Measurements from ENCODE around the gene SRSF7. TPM values are rescaled to one million over a fixed set of nuclear protein-coding genes. Genes with fewer than 3 reads are reported as not detected.
"Not testable (repeated sequence)": the region's sequence is repeated elsewhere in the genome, so short reads cannot be mapped to it uniquely, and the experiment has no call there.

Gene SRSF7
- total RNA-seq, 1 donor from 2014 or later = 248 TPM

- H3K36me3 Mint-ChIP-seq = no peaks in the 10 kb centered on the region
- no peak for DNase-seq (ENCODE audit: extremely low spot score, unreplicated experiment)
- no peaks in the 10 kb centered on the region for H3K9me3 Mint-ChIP-seq
- H3K4me3 Mint-ChIP-seq = no peak overlapping the region
- no peak overlapping the region for H3K27ac Mint-ChIP-seq
- no peak for TF ChIP-seq CTCF (conservative IDR thresholded peaks at IDR 0.05)
- H3K27me3 Mint-ChIP-seq = no peaks in the 10 kb centered on the region
- no peaks in the 10 kb centered on the region for H3K4me1 Mint-ChIP-seq (ENCODE audit: unreplicated experiment)
Measured at GRCh38 chr2:38765551-38765950, 14.4 kb upstream of the SRSF7 start.

- Mint-ChIP-seq H3K4me1 (ENCODE audit: unreplicated experiment) (no peaks in the 10 kb centered on the region), H3K27me3 (no peaks in the 10 kb centered on the region), H3K36me3 (no peaks in the 10 kb centered on the region), H3K27ac (no peak overlapping the region), H3K4me3 (no peak overlapping the region), H3K9me3 (no peaks in the 10 kb centered on the region)
- DNase-seq (ENCODE audit: extremely low spot score, unreplicated experiment) = no peak
- no peak for TF ChIP-seq CTCF (conservative IDR thresholded peaks at IDR 0.05)
Measured at GRCh38 chr2:38765149-38765548, 14.0 kb upstream of the SRSF7 start.

GRCh38 chr2:38763728-38764127 lies 12.6 kb upstream of the SRSF7 start:
- no peak overlapping the region for H3K4me3 Mint-ChIP-seq
- H3K27ac Mint-ChIP-seq = no peak overlapping the region
- no peak for DNase-seq (ENCODE audit: extremely low spot score, unreplicated experiment)
- TF ChIP-seq CTCF (conservative IDR thresholded peaks at IDR 0.05) = no peak
- no peaks in the 10 kb centered on the region for H3K27me3 Mint-ChIP-seq
- no peaks in the 10 kb centered on the region for H3K4me1 Mint-ChIP-seq (ENCODE audit: unreplicated experiment)
- H3K36me3 Mint-ChIP-seq = no peaks in the 10 kb centered on the region
- H3K9me3 Mint-ChIP-seq = no peaks in the 10 kb centered on the region

- Mint-ChIP-seq H3K27me3 (no peaks in the 10 kb centered on the region), H3K9me3 (no peaks in the 10 kb centered on the region), H3K4me3 (no peak overlapping the region), H3K27ac (no peak overlapping the region), H3K36me3 (no peaks in the 10 kb centered on the region), H3K4me1 (ENCODE audit: unreplicated experiment) (no peaks in the 10 kb centered on the region)
- DNase-seq (ENCODE audit: extremely low spot score, unreplicated experiment) = no peak
- no peak for TF ChIP-seq CTCF (conservative IDR thresholded peaks at IDR 0.05)
Measured at GRCh38 chr2:38763228-38763627, 12.1 kb upstream of the SRSF7 start.

- not testable (repeated sequence) for H3K27me3 Mint-ChIP-seq; DNase-seq (ENCODE audit: extremely low spot score, unreplicated experiment); H3K9me3 Mint-ChIP-seq; H3K4me1 Mint-ChIP-seq (ENCODE audit: unreplicated experiment); H3K36me3 Mint-ChIP-seq; H3K4me3 Mint-ChIP-seq; H3K27ac Mint-ChIP-seq
Measured at GRCh38 chr2:38755891-38756290, 4.7 kb upstream of the SRSF7 start.

- H3K27ac Mint-ChIP-seq = no peak overlapping the region
- no peak overlapping the region for H3K4me3 Mint-ChIP-seq
- H3K4me1 Mint-ChIP-seq (ENCODE audit: unreplicated experiment) = peaks cover 12% of the 10 kb centered on the region
Measured at GRCh38 chr2:38754506-38754905, 3.3 kb upstream of the SRSF7 start.

More at GRCh38 chr2:38754506-38754905, 3.3 kb upstream of the SRSF7 start:
- Mint-ChIP-seq H3K9me3 (no peaks in the 10 kb centered on the region), H3K36me3 (peaks cover 13% of the 10 kb centered on the region), H3K27me3 (peaks cover 4% of the 10 kb centered on the region)
- no peak for TF ChIP-seq CTCF (conservative IDR thresholded peaks at IDR 0.05)
- DNase-seq (ENCODE audit: extremely low spot score, unreplicated experiment) = no peak

Data from type B pancreatic cell (in vitro differentiated cells).